GM18498 (cell line): Measurements from ENCODE around the gene PCDHB6.
"Not testable (repeated sequence)": the region's sequence is repeated elsewhere in the genome, so short reads cannot be mapped to it uniquely, and the experiment has no call there.

Experiments
- ATAC-seq: cut with Tn5 transposase; IDR thresholded peaks from one replicate; pipeline ENCODE4 v1.9.1; 2021; ENCODE audit warnings: mild to moderate bottlenecking, moderate library complexity; ENCODE audit not compliant: unreplicated experiment

The PCDHB6 gene

GRCh38 chr5:141201646-141202045 is 51.8 kb downstream of the PCDHB6 start:
- not testable (repeated sequence) for ATAC-seq
